OCI-LY7 (cell line): ENCODE results near the gene HLA-DMA. TPM values are rescaled to one million over a fixed set of nuclear protein-coding genes. Genes with fewer than 3 reads are reported as not detected.

Experiments used
- BruUV-seq: library from RNA; stranded (reverse); fragments of 400-500 nt; replicated peaks from 2 replicates; lab custom pipeline; 2021; lab: Mats Ljungman, UMichigan
- CTCF ChIA-PET: fragments of 300-600 bp; sonication (Branson Sonifier 250); formaldehyde crosslinking; loops from one replicate; lab custom pipeline; 2022; ENCODE audit warnings: antibody characterized with exemption; ENCODE audit not compliant: unreplicated experiment; lab: Charles Lee
- POLR2A ChIA-PET: fragments of 300-600 bp; sonication (Branson Sonifier 250); formaldehyde crosslinking; loops from one replicate; lab custom pipeline; 2022; ENCODE audit warnings: antibody characterized with exemption; lab: Charles Lee
- DNase-seq: peaks from one replicate; pipeline ENCODE4 v3.0.0-alpha.2; 2015; ENCODE audit warnings: low spot score
- H2AFZ ChIP-seq: fragments of 200-600 bp; sonication (generic), shearing (Covaris generic); 2 replicates; pipeline ENCODE4 v1.6.1; 2014; ENCODE audit warnings: mild to moderate bottlenecking, antibody characterized with exemption, low read length, moderate library complexity
- H3K27ac ChIP-seq: fragments of 200-600 bp; sonication (generic); 2 replicates; pipeline ENCODE4 v1.5.1; 2014; ENCODE audit warnings: mixed run types, low read depth, mild to moderate bottlenecking, moderate library complexity, low read length, inconsistent platforms; ENCODE audit not compliant: poor library complexity, severe bottlenecking
- H3K36me3 ChIP-seq: fragments of 200-600 bp; sonication (generic); 2 replicates; pipeline ENCODE4 v1.6.1; 2014; ENCODE audit warnings: mild to moderate bottlenecking, antibody characterized with exemption, low read length, moderate library complexity, mixed read lengths; ENCODE audit not compliant: insufficient read depth
- H3K4me1 ChIP-seq: fragments of 200-600 bp; sonication (generic); 2 replicates; pipeline ENCODE4 v1.5.1; 2014; ENCODE audit warnings: mild to moderate bottlenecking, low read length; ENCODE audit not compliant: insufficient read depth, poor library complexity, severe bottlenecking
- H3K4me2 ChIP-seq: fragments of 200-600 bp; sonication (generic); 2 replicates; pipeline ENCODE4 v1.6.1; 2014; ENCODE audit warnings: mild to moderate bottlenecking, low read length
- H3K4me3 ChIP-seq: fragments of 200-600 bp; sonication (generic); 2 replicates; pipeline ENCODE4 v1.5.1; 2014; ENCODE audit warnings: mild to moderate bottlenecking, low read depth, low read length; ENCODE audit not compliant: poor library complexity, severe bottlenecking
- H3K79me2 ChIP-seq: fragments of 200-600 bp; sonication (generic); 2 replicates; pipeline ENCODE4 v1.6.1; 2016; ENCODE audit warnings: low read depth, mild to moderate bottlenecking, low read length, moderate library complexity, mixed read lengths; ENCODE audit not compliant: insufficient read depth
- H3K9me2 ChIP-seq: fragments of 200-600 bp; sonication (generic); 2 replicates; pipeline ENCODE4 v1.6.1; 2016; ENCODE audit warnings: mild to moderate bottlenecking, low read length, mixed read lengths; ENCODE audit not compliant: insufficient read depth
- H3K9me3 ChIP-seq: fragments of 200-600 bp; sonication (generic); 2 replicates; pipeline ENCODE4 v1.6.1; 2014; ENCODE audit warnings: mild to moderate bottlenecking, mixed run types, low read length, mixed read lengths
- H4K20me1 ChIP-seq: fragments of 200-600 bp; sonication (generic); 2 replicates; pipeline ENCODE4 v1.6.1; 2014; ENCODE audit warnings: mild to moderate bottlenecking, antibody characterized with exemption, low read length, moderate library complexity, mixed read lengths; ENCODE audit not compliant: insufficient read depth
- EZH2phosphoT487 ChIP-seq: fragments of 200-600 bp; sonication (generic); IDR thresholded peaks from 2 replicates; pipeline ENCODE4 v1.6.1; 2018; ENCODE audit warnings: low read depth, borderline replicate concordance, mild to moderate bottlenecking, mixed run types, antibody characterized with exemption, low read length, moderate library complexity, mixed read lengths
- intact Hi-C: fragments of 100-400 bp; cut with micrococcal nuclease; formaldehyde crosslinking; loops from one replicate; pipeline ENCODE4 v1.10.0; 2022; ENCODE audit not compliant: unreplicated experiment
- total RNA-seq, 2 experiments: library from RNA; depleted of rRNA in 1 of 2; stranded (reverse); fragments of >200 nt in 1 of 2; shearing (Covaris generic) in 1 of 2; gene quantifications; 2 replicates each; pipeline ENCODE4 v1.2.3, GENCODE V29; 2014 to 2022
- TF ChIP-seq, protein P1 (sequence below): fragments of 200-600 bp; sonication (generic); conservative IDR thresholded peaks from 2 replicates; pipeline ENCODE4 v1.5.1; 2014; ENCODE audit warnings: mild to moderate bottlenecking, antibody characterized with exemption, low read length, moderate library complexity, mixed read lengths

HLA-DMA gene
- total RNA-seq, 2 experiments from 2014 or later, result 140 to 207 TPM

GRCh38 chr6:32908897-32909296 lies 44.0 kb downstream of the HLA-DMA start:
- DNase-seq, result no peak
- Histone ChIP-seq H3K79me2 (no peaks in the 10 kb centered on the region), H3K4me1 (no peaks in the 10 kb centered on the region), H3K4me3 (no peak overlapping the region), H3K9me2 (no peaks in the 10 kb centered on the region), H3K9me3 (no peaks in the 10 kb centered on the region), H3K36me3 (no peaks in the 10 kb centered on the region), H4K20me1 (no peaks in the 10 kb centered on the region), H3K27ac (no peak overlapping the region), H2AFZ (no peak overlapping the region), H3K4me2 (no peak overlapping the region)
- TF ChIP-seq EZH2phosphoT487, result no peak
- TF ChIP-seq, protein P1, sequence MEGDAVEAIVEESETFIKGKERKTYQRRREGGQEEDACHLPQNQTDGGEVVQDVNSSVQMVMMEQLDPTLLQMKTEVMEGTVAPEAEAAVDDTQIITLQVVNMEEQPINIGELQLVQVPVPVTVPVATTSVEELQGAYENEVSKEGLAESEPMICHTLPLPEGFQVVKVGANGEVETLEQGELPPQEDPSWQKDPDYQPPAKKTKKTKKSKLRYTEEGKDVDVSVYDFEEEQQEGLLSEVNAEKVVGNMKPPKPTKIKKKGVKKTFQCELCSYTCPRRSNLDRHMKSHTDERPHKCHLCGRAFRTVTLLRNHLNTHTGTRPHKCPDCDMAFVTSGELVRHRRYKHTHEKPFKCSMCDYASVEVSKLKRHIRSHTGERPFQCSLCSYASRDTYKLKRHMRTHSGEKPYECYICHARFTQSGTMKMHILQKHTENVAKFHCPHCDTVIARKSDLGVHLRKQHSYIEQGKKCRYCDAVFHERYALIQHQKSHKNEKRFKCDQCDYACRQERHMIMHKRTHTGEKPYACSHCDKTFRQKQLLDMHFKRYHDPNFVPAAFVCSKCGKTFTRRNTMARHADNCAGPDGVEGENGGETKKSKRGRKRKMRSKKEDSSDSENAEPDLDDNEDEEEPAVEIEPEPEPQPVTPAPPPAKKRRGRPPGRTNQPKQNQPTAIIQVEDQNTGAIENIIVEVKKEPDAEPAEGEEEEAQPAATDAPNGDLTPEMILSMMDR, result no peak
- ChIA-PET CTCF (no interaction called here), POLR2A (no interaction called here)
- no TSS peak for BruUV-seq
- intact Hi-C loops, result no loop called here

GRCh38 chr6:32906539-32906938 lies 46.4 kb downstream of the HLA-DMA start:
- Histone ChIP-seq H3K4me1 (no peaks in the 10 kb centered on the region), H3K36me3 (peaks cover 11% of the 10 kb centered on the region), H3K27ac (no peak overlapping the region), H3K4me2 (no peak overlapping the region), H4K20me1 (no peaks in the 10 kb centered on the region), H3K79me2 (0 out of 2 replicates have a peak, but pooled peaks cover 3% of the 10 kb centered on the region), H3K9me2 (no peaks in the 10 kb centered on the region), H3K4me3 (no peak overlapping the region), H3K9me3 (no peaks in the 10 kb centered on the region), H2AFZ (no peak overlapping the region)
- DNase-seq, result no peak
- ChIA-PET CTCF (no interaction called here), POLR2A (interaction anchor here (1.1 kb wide), 1 partner anchor 65 kb away, joined by 3 read pairs; no protein-coding TSS in a partner anchor)
- intact Hi-C loops, result no loop called here
- no TSS peak for BruUV-seq
- TF ChIP-seq, protein P1, result no peak
- no peak for TF ChIP-seq EZH2phosphoT487

- no peaks in the 10 kb centered on the region for H3K4me1 ChIP-seq
- no peak overlapping the region for H3K27ac ChIP-seq
- no peaks in the 10 kb centered on the region for H4K20me1 ChIP-seq
- no peaks in the 10 kb centered on the region for H3K9me3 ChIP-seq
- intact Hi-C loops, result no loop called here
- no peak overlapping the region for H2AFZ ChIP-seq
- peaks cover 23% of the 10 kb centered on the region for H3K36me3 ChIP-seq
- CTCF ChIA-PET, result no interaction called here
- POLR2A ChIA-PET, result interaction anchor here (0.6 to 1.6 kb wide), 6 partner anchors 8 to 67 kb away, joined by 3 to 6 read pairs (median 4); partner anchors contain the start of genes HLA-DMA and HLA-DMB
- H3K4me3 ChIP-seq, result no peak overlapping the region
- no peak for DNase-seq
- peaks cover 6% of the 10 kb centered on the region; the same call in 1 of the 2 replicates for H3K79me2 ChIP-seq
- no TSS peak for BruUV-seq
- no peak overlapping the region for H3K4me2 ChIP-seq
- TF ChIP-seq EZH2phosphoT487, result no peak
- TF ChIP-seq, protein P1, result no peak
- H3K9me2 ChIP-seq, result no peaks in the 10 kb centered on the region
Observed at GRCh38 chr6:32905078-32905477, 47.8 kb downstream of the HLA-DMA start.
